Calu3 (cell line): ENCODE measurements around the gene THAP6. TPM values are rescaled to one million over a fixed set of nuclear protein-coding genes. Genes with fewer than 3 reads are reported as not detected.

Experiments
- BruUV-seq: library from RNA; stranded (reverse); fragments of 400-500 nt; replicated peaks from 2 replicates; lab custom pipeline; 2021; lab: Mats Ljungman, UMichigan
- CTCF ChIA-PET: fragments of 300-600 bp; sonication (Branson Sonifier 250); formaldehyde crosslinking; loops from one replicate; lab custom pipeline; 2022; ENCODE audit warnings: antibody characterized with exemption; lab: Charles Lee
- DNase-seq: peaks from one replicate; pipeline ENCODE4 v3.0.0; 2022
- H3K27ac Mint-ChIP-seq: one replicate; pipeline ENCODE4 v1.8.0; 2022; ENCODE audit warnings: mixed read lengths; ENCODE audit not compliant: unreplicated experiment
- H3K27me3 Mint-ChIP-seq: one replicate; pipeline ENCODE4 v1.8.0; 2022; ENCODE audit warnings: mixed read lengths; ENCODE audit not compliant: unreplicated experiment
- H3K36me3 Mint-ChIP-seq: one replicate; pipeline ENCODE4 v1.8.0; 2022; ENCODE audit warnings: mild to moderate bottlenecking, moderate library complexity, mixed read lengths; ENCODE audit not compliant: insufficient read depth, unreplicated experiment
- H3K4me1 Mint-ChIP-seq: one replicate; pipeline ENCODE4 v1.8.0; 2022; ENCODE audit warnings: mild to moderate bottlenecking, low read depth, mixed read lengths; ENCODE audit not compliant: unreplicated experiment
- H3K4me3 Mint-ChIP-seq: one replicate; pipeline ENCODE4 v1.8.0; 2022; ENCODE audit warnings: mild to moderate bottlenecking, low read depth, moderate library complexity, mixed read lengths; ENCODE audit not compliant: unreplicated experiment
- H3K9me3 Mint-ChIP-seq: one replicate; pipeline ENCODE4 v1.8.0; 2022; ENCODE audit warnings: low read depth, mixed read lengths; ENCODE audit not compliant: unreplicated experiment
- intact Hi-C: fragments of 100-400 bp; cut with micrococcal nuclease; formaldehyde crosslinking; loops from one replicate; pipeline ENCODE4 v1.10.0; 2022; ENCODE audit not compliant: unreplicated experiment
- total RNA-seq: library from RNA; stranded (reverse); gene quantifications from 2 replicates; pipeline ENCODE4 v1.2.3, GENCODE V29; 2022
- TF ChIP-seq, protein P1 (sequence below): fragments of 200-600 bp; IDR thresholded peaks from one replicate; pipeline ENCODE4 v1.8.0; 2022; ENCODE audit warnings: antibody characterized with exemption; ENCODE audit not compliant: unreplicated experiment

THAP6 gene
- total RNA-seq, 1 experiment from 2014 or later, result 10.9 TPM

DNA sequence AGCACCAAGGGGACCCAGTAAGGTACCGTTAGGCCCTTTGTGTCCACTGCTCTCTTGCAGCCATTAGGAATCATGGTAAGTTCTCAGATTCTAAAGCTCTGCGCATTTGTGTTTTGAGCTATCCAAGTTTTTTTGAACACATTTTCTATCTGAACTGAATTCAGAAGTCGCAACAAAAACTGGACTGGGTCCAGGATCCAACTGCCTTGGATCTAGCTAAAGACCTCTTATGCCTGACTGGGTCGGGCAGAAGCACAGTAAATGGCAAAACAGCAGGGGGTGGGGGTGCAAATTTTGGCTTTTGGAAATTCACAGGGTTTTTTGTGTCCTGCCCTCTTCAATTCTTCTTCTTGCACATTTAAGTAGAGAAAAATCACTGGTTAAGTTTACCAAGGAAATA lies 30.1 kb upstream of the THAP6 start:
- H3K36me3 Mint-ChIP-seq, result no peaks in the 10 kb centered on the region
- intact Hi-C loops, result no loop called here
- CTCF ChIA-PET, result no interaction called here

DNA sequence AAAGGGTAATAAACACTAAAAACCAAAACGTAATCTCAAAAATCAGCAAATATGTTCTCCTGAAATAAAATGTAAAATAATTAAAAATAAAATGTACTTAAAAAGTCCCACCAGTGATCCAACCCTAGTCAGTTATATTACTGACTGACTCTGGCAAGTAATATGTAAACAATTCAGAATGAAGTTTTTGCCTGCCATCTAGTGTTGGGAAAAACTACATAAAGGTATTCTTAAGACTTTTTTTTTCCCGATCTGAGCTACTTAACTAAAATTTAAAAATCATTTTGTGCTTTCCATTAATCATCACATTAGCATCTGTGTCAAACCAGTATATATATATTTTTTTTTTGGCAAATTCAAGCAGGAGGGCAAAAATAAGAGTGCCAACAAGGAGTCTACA lies 24.1 kb upstream of the THAP6 start:
- TF ChIP-seq, protein P1, sequence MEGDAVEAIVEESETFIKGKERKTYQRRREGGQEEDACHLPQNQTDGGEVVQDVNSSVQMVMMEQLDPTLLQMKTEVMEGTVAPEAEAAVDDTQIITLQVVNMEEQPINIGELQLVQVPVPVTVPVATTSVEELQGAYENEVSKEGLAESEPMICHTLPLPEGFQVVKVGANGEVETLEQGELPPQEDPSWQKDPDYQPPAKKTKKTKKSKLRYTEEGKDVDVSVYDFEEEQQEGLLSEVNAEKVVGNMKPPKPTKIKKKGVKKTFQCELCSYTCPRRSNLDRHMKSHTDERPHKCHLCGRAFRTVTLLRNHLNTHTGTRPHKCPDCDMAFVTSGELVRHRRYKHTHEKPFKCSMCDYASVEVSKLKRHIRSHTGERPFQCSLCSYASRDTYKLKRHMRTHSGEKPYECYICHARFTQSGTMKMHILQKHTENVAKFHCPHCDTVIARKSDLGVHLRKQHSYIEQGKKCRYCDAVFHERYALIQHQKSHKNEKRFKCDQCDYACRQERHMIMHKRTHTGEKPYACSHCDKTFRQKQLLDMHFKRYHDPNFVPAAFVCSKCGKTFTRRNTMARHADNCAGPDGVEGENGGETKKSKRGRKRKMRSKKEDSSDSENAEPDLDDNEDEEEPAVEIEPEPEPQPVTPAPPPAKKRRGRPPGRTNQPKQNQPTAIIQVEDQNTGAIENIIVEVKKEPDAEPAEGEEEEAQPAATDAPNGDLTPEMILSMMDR, result no peak
- no peaks in the 10 kb centered on the region for H3K4me1 Mint-ChIP-seq
- CTCF ChIA-PET, result interaction anchor here (0.6 kb wide), 2 partner anchors 225 to 617 kb away, joined by 3 read pairs; no protein-coding TSS in a partner anchor
- no peaks in the 10 kb centered on the region for H3K36me3 Mint-ChIP-seq
- intact Hi-C loops, result no loop called here
- no peaks in the 10 kb centered on the region for H3K27me3 Mint-ChIP-seq
- no peak overlapping the region for H3K27ac Mint-ChIP-seq
- H3K9me3 Mint-ChIP-seq, result no peaks in the 10 kb centered on the region
- DNase-seq, result no peak
- no TSS peak for BruUV-seq
- H3K4me3 Mint-ChIP-seq, result no peak overlapping the region

More for the DNA sequence above, 30.1 kb upstream of the THAP6 start:
- DNase-seq, result no peak
- H3K9me3 Mint-ChIP-seq, result no peaks in the 10 kb centered on the region
- TF ChIP-seq, protein P1, result no peak
- H3K27me3 Mint-ChIP-seq, result no peaks in the 10 kb centered on the region
- no peak overlapping the region for H3K4me3 Mint-ChIP-seq
- no peaks in the 10 kb centered on the region for H3K4me1 Mint-ChIP-seq
- BruUV-seq, result no TSS peak
- H3K27ac Mint-ChIP-seq, result no peak overlapping the region

DNA sequence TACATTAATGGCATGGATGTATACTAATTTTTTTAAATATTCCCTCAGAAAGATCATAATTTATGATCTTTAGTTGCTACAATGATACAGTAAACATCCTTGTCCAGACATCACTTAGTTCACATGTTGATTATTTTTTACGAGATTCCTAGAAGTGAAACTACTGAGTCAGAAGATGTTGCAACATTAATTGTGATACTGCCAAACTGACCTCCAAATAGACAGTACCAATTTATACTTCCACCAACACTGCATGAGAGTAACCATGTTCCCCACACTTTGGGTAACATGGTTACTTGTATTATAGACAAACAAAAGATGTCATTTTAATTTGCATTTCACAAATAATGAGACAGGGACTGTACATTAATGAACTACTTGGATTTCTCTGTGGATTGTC lies 19.7 kb upstream of the THAP6 start:
- H3K9me3 Mint-ChIP-seq, result peaks cover 6% of the 10 kb centered on the region
- H3K36me3 Mint-ChIP-seq, result peaks cover 7% of the 10 kb centered on the region
- no TSS peak for BruUV-seq
- no peaks in the 10 kb centered on the region for H3K4me1 Mint-ChIP-seq
- no peak for DNase-seq
- no peak overlapping the region for H3K4me3 Mint-ChIP-seq
- H3K27ac Mint-ChIP-seq, result no peak overlapping the region
- CTCF ChIA-PET, result no interaction called here
- TF ChIP-seq, protein P1, result no peak
- intact Hi-C loops, result no loop called here
- H3K27me3 Mint-ChIP-seq, result no peaks in the 10 kb centered on the region

DNA sequence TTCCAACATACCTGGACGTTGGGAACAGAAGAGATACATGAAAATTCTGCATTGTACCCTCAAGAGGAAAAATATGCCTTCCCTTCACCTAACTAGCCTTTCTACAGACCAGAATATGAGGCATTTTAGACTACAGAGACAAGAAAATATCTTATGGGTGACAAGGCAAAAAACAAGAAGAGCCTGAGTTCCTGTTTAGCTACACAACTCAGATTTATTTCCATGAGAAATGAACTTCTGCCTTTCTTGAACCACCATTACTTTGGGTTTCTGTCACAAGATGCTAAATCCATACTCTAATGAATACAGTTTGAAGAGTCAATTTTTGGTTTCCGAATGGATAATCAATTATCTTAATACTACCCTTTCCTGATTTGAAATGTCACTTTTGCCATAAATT lies 18.8 kb upstream of the THAP6 start:
- Mint-ChIP-seq H3K27me3 (no peaks in the 10 kb centered on the region), H3K4me1 (no peaks in the 10 kb centered on the region), H3K9me3 (peaks cover 6% of the 10 kb centered on the region), H3K4me3 (no peak overlapping the region), H3K36me3 (peaks cover 7% of the 10 kb centered on the region), H3K27ac (no peak overlapping the region)
- CTCF ChIA-PET, result no interaction called here
- intact Hi-C loops, result no loop called here
- TF ChIP-seq, protein P1, result no peak
- DNase-seq, result no peak
- BruUV-seq, result no TSS peak
